DMS153 (cell line): ENCODE results near the gene TFCP2L1.
"Not testable (repeated sequence)": the region's sequence is repeated elsewhere in the genome, so short reads cannot be mapped to it uniquely, and the experiment has no call there.

Experiments
- DNase-seq: peaks from one replicate; lab custom pipeline; 2025; lab: John Stamatoyannopoulos, UW

Gene TFCP2L1

DNA sequence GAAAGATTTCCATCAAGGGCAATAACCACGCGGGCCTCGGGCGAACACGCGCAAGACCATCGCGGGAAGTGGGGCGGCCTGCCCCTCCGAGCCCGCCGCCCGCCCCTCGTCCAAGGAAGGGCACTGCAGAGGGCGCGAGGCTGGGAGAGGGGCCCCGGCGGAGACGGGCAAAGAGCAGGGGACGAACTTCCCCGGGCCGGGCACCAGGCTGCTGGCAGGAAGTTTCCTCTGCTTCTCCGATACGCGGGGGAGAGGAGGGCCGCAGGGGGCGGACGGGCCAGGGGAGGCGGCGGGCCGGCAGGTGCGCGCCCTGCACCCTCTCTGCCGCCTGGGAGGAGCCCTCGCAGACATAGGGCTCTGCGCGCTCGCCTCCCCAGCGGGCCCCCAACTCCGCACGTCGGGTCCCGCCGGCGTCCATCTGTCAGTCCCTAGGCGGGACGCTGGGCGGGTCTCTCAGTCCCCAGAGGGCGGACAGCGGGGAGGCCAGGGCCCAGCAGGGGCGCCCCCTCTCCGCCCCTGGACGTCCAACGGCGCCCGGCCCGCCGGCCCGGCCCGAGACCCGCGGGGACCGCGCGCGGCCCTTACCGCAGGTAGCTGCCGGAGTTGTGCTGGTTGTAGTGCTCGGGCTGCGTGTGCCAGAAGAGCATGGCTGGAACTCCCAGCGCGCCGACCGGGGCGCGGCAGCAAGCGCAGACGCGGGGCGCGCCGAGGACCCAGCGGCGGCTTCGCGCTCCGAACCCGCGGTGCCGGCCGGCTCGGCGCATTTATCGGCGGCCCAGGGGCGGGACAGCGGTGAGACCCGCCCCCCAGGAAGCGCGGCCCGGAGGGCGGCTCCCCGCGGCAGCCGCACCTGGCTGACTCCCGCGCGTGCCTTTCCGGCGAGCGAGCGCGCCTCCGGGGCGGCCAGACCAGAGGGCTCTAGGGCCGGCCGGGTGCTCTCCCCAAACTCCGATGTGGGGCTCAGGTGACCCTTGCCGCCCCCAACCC is at the start of gene TFCP2L1:
TFCP2L1 (minus strand) TSS at position 740 of the 987 bp plus-strand sequence; CDS start at position 647, 93 bp downstream.
- peak; percentile 39 for DNase-seq

DNA sequence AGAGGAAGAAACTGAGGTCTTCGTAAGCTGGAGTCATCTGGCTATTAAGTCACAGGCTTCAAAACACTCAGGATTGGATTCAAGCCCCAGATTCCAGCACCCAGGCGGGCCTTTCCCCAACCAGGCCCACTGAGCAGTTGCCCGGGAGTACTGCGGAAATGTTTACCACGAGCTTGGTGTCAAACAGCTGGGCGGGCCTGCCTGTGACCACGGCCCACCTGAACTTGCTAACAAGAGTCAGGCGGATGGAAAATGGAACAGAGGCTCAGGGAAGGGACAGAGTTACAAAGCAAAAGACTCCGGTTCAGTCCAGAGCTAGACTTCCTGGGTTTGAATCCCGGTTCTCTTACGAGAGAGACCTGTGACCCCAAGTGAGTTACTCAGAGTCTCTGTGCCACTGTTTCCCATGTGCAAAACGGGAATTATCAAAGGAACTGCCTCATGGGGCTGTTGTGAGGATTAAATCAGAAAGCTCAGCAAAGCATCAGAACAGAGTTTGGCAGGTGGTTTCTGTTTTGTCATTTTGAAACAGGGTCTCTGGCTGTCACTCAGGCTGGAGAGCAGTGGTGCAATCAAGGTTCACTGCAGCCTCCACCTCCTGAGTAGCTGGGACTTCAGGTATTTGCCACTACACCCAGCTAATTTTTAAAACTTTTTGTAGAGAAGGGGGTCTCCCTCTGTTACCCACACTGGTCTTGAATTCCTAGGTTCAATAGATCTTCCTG is 49.0 kb upstream of the TFCP2L1 start:
- DNase-seq: no peak

DNA sequence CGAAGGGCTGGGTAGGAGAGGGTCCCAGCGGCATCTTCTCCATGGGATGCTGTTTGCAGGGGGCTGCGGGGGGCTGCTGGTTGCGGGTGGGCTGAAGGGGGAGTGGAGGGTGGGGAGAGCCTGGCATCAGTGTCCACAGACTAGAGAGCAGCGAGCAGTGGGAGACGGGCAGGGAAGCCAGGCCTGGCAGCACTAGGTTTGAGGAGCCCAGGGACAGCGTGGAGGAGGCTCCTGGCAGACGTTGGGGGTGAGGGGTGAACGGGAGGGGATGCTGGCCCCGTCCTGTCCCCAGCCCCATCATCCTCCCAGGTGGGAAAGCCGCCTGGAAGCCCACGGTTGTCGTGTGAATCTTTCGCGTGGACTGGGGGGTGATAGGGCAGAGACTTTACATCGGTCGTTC is 48.2 kb upstream of the TFCP2L1 start:
- no peak for DNase-seq

DNA sequence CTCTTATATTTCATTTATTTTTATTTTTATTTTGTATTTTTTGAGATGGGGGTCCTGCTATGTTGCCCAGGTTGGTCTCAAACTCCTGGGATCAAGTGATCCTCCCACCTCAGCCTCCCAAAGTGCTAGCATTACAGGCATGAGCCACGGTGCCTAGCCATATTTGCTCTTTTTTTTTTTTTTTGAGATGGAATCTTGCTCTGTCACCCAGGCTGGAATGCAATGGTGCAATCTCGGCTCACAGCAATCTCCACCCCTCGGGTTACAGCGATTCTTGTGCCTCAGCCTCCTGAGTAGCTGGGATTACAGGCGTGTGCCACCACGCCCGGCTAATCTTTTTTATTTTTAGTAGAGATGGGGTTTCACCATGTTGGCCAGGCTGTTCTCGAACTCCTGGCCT is 46.3 kb upstream of the TFCP2L1 start:
- DNase-seq: not testable (repeated sequence)

DNA sequence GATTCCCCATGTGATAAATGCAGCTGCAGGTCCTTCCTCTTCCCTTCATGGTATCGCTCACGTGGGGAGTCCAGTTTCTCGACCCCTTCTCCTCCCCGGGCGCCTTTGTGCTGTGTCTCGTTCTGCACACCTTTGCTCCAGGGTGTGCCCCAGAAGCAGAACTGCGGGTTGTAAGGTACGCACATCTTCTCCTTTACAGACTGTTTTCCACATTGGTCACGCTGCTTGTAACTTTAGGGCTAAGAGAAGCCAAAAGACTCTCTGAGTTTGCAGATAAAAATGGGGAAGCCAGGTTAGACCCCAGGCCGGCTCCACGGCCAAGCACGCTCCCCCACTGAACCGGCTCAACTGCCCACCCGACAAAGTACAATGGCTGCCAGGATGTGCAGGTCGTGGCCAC is 45.9 kb upstream of the TFCP2L1 start:
- no peak for DNase-seq

DNA sequence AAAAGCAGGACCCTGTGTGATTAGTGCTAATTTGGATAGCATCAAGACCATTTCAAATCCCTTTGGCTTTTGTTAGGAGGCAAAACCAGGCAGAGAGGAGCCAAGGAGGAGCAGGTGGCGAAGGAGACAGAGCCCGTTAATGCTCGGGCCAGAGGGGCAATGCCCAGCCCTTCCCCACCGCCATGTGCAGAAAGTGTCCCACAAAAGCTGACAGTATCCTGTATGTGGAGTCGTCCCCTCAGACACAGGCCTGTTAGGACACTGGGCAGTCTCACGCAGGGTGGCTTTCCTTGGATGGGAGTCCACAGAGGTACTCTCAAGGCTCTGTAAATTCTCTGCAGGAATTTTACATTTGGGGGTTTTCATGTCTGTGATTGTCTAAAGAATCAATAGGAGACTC is 44.8 kb upstream of the TFCP2L1 start:
- DNase-seq: no peak

DNA sequence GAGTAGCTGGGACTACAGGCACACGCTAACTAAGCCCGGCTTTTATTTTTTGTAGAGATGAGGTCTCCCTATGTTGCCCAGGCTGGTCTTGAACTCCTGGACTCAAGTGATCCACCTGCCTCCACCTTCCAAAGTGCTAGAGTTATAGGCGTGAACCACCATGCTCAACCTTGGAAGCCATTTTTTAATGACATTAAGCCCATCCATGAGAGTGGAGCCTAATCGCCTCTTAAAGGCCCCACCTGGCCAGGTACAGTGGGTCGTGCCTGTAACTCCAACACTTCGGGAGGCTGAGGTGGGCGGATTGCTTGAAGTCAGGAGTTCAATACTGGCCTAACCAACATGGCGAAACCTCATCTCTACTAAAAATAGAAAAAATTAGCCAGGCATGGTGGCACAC is 41.6 kb upstream of the TFCP2L1 start:
- no peak for DNase-seq

GRCh38 chr2:121324601-121325000 is 39.6 kb upstream of the TFCP2L1 start:
- DNase-seq: no peak

DNA sequence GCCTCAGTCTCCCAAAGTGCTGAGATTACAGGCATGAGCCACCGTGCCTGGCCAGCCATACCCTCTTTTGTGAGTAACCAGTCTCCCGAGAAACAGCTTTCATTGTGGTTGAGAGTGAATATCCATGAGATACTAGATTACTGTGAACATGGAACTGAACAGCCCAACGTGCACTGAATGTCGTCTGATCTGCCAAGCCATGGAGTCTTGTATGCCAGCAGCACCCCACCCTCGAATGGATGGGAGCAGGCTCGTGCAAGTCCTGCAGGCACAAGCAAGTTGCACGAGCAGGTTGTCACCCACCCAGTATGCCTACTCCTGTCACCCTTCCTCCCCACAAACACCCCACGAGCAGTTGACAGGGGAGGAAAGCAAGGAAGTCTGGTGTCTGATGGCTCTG is 36.5 kb upstream of the TFCP2L1 start:
- no peak for DNase-seq

DNA sequence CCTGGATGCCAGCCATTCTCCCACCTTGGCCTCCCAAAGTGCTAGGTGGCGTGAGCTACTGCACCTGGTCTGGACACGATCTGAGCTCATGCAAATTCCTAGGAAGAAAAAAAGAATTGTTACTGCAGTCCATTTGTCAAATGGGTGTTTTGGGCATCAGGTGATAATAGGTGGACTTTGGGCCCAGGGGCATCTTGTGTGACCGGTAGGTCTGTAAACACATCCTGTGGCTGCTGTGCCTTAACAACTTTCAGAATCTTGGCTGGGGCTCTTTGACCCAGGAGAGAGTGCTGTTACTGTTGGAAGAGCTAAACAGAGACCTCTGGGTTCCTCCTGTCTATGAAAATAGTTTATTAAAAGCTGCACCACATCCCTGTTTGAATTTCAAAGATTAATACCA is 34.9 kb upstream of the TFCP2L1 start:
- DNase-seq: no peak

- no peak for DNase-seq
These were observed 32.0 kb upstream of the TFCP2L1 start for GRCh38 chr2:121316986-121317385.

DNA sequence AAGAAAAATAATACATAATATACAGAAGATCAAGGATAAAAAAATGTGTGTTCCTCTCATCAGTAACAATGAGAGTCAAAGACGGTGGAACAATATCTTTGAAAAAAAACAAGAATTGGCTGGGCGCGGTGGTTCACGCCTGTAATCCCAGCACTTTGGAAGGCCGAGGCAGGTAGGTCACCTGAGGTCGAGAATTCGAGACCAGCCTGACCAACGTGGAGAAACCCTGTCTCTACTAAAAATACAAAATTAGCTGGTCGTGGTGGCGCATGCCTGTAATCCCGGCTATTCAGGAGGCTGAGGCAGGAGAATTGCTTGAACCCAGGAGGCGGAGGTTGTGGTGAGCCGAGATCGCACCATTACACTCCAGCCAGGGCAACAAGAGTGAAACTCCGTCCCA is 28.7 kb upstream of the TFCP2L1 start:
- not testable (repeated sequence) for DNase-seq

DNA sequence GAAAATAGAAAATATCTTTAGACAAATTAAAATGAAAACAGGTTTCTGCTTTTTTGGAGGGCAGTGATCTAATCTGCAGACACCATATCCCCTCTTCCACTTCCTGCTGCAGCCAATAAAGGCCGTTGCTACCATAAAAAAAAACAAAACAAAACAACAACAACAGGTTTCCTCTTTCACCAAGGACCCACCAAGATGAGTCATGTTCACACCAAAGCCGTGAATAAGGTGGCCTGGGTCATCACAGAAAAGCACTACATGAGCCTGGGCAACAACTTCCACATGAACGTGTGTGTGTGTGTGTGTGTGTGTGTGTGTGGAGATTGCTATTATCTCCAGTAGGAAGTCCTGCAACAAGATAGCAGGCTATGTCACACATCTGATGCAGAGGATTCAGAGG is 24.8 kb upstream of the TFCP2L1 start:
- peak; percentile 51 for DNase-seq

GRCh38 chr2:121309323-121309722 is 24.3 kb upstream of the TFCP2L1 start:
- no peak for DNase-seq

DNA sequence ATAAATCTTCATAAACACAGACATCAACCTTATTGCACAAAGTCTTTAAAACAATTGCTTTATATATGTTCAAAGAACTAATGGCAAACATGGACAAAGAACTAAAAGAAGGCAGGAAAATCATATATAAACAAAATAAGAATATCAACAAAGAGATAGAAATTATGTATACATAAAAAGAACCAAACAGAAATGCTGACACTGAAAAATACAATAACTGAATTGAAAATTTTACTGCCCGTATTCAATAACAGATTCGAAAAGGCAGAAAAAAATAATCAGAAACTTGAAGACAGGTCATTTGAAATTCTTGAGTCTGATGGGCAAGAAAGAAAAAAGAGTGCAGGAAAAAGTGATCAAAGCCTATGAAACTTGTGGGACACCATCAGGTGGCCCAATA is 22.0 kb upstream of the TFCP2L1 start:
- DNase-seq: no peak

DNA sequence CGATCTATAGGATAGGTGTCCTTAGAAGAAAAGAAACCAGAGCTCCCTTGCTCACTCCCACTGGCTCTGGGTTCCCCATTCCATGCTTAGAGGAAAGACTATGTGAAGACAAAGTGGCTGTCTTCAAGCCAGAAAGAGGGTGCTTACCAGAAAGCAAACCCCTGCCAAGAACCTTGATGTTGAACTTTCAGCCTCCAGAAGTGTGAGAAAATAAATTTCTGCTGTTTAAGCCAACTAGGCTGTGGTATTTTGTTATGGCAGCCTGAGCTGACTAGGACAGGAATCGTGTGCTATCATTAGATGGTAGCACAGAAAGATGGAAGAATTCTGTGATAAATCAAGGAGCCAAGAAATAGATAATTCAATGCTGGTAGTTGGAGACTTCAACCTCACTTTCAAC is 19.9 kb upstream of the TFCP2L1 start:
- no peak for DNase-seq

- DNase-seq: no peak
These were observed 18.7 kb upstream of the TFCP2L1 start for GRCh38 chr2:121303531-121304263.

DNA sequence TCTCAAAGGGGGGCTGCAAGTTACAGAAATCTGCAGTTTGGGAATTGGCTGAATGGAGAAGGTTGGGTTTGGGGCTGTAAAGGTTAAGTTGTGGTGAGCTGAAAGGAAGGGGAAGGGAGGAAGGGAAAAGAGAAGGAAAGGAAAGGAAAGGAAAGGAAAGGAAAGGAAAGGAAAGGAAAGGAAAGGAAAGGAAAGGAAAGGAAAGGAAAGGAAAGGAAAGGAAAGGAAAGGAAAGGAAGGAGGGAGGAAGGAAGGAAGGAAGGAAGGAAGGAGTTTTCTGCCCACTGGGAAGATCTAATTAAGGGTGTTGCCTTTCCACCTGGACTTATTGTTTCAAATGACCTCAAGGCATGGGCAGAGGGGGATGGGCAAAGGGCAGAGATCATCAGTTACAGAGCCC is 16.2 kb upstream of the TFCP2L1 start:
- DNase-seq: not testable (repeated sequence)

- no peak for DNase-seq
These were observed 13.5 kb upstream of the TFCP2L1 start for GRCh38 chr2:121298476-121298875.

GRCh38 chr2:121297866-121298265 is 12.9 kb upstream of the TFCP2L1 start:
- not testable (repeated sequence) for DNase-seq

- DNase-seq: no peak
These were observed 12.3 kb upstream of the TFCP2L1 start for GRCh38 chr2:121297217-121297830.
